Measurements from ENCODE around the gene CCDC74A. TPM values are rescaled to one million over a fixed set of nuclear protein-coding genes. Genes with fewer than 3 reads are reported as not detected.
"Not testable (repeated sequence)": the region's sequence is repeated elsewhere in the genome, so short reads cannot be mapped to it uniquely, and the experiment has no call there.

The CCDC74A gene
- total RNA-seq, 1 experiment from 2014 or later = 4.0 TPM

DNA sequence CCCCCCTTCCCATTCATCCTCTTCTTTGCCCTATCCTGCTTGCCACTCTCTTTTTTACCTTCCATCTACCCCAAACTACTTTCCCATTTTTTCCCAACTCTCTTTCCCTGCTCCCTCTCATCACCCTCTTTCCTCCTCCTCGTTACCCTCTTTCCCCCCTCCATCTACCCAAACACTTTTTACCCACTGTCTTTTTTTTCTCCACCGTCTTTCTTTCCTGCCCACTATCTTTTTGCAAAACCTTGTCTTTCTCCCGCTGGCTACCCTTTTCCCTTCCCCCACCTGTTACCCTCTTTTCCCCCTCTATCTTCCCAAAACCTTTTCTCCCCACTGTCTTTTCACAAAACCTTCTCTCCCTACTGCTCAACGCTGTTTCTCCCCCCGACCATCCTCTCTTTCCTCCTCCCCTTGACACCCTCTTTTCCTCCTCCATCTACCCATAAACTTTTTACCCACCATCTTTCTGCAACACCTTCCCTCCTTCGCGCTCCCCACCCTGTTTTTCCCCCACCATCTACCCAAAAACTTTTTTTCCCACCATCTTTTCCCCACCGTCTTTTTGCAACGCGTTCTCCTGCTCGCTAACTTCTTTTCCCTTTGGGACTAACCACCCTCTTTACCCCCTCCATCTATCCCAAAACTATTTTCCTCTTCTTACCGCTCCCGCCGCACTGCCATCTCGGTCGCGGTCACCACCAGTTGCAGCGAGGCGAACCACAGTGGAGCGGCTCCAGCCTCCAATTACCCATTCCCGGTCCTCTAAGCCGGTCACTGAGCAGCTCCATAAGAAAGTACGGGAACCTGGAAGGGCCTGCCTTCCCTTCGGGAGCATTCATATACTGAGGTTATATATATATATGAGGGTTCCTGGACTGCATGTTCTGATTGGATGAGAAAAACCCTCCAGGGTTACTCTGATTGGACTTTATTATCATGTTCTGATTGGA is 15.0 kb downstream of the CCDC74A start:
- Histone ChIP-seq H3K9me3 (ENCODE audit: insufficient read depth, low read depth) (no peaks in the 10 kb centered on the region), H4K20me1 (ENCODE audit: insufficient read depth) (no peaks in the 10 kb centered on the region), H3K9me2 (ENCODE audit: insufficient read depth) (no peaks in the 10 kb centered on the region), H3K27me3 (ENCODE audit: insufficient read depth, low read depth) (peaks cover 43% of the 10 kb centered on the region), H2AFZ (no peak overlapping the region), H3F3A (ENCODE audit: insufficient read depth, low read depth) (no peaks in the 10 kb centered on the region), H3K4me1 (replicated peaks; ENCODE audit: insufficient read depth) (no peaks in the 10 kb centered on the region), H3K4me2 (no peak overlapping the region), H3K27ac (no peak overlapping the region), H3K4me3 (no peak overlapping the region), H3K79me2 (ENCODE audit: low read depth) (no peaks in the 10 kb centered on the region), H3K36me3 (ENCODE audit: low read depth) (no peaks in the 10 kb centered on the region)
- intact Hi-C loops (cut with micrococcal nuclease; ENCODE audit: unreplicated experiment) = no loop called here
- POLR2A ChIA-PET (ENCODE audit: unreplicated experiment) = no interaction called here
- TF ChIP-seq EZH2 (IDR thresholded peaks at IDR 0.05; ENCODE audit: low read depth) = no peak
- TF ChIP-seq, protein P1, sequence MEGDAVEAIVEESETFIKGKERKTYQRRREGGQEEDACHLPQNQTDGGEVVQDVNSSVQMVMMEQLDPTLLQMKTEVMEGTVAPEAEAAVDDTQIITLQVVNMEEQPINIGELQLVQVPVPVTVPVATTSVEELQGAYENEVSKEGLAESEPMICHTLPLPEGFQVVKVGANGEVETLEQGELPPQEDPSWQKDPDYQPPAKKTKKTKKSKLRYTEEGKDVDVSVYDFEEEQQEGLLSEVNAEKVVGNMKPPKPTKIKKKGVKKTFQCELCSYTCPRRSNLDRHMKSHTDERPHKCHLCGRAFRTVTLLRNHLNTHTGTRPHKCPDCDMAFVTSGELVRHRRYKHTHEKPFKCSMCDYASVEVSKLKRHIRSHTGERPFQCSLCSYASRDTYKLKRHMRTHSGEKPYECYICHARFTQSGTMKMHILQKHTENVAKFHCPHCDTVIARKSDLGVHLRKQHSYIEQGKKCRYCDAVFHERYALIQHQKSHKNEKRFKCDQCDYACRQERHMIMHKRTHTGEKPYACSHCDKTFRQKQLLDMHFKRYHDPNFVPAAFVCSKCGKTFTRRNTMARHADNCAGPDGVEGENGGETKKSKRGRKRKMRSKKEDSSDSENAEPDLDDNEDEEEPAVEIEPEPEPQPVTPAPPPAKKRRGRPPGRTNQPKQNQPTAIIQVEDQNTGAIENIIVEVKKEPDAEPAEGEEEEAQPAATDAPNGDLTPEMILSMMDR (conservative IDR thresholded peaks at IDR 0.05) = no peak
- CTCF ChIA-PET = interaction anchor here (0.7 kb wide), 1 partner anchor 70 kb away, joined by 8 read pairs; no protein-coding TSS in a partner anchor
- no TSS peak for BruUV-seq (replicated peaks)
- DNase-seq = no peak

- Histone ChIP-seq H3K27me3 (ENCODE audit: insufficient read depth, low read depth) (peaks cover 50% of the 10 kb centered on the region), H3K9me2 (ENCODE audit: insufficient read depth) (no peaks in the 10 kb centered on the region), H4K20me1 (ENCODE audit: insufficient read depth) (no peaks in the 10 kb centered on the region), H3K36me3 (ENCODE audit: low read depth) (no peaks in the 10 kb centered on the region), H3K9me3 (ENCODE audit: insufficient read depth, low read depth) (no peaks in the 10 kb centered on the region), H3K79me2 (ENCODE audit: low read depth) (no peaks in the 10 kb centered on the region), H2AFZ (no peak overlapping the region), H3K4me1 (replicated peaks; ENCODE audit: insufficient read depth) (no peaks in the 10 kb centered on the region), H3K27ac (no peak overlapping the region), H3F3A (ENCODE audit: insufficient read depth, low read depth) (no peaks in the 10 kb centered on the region), H3K4me3 (no peak overlapping the region), H3K4me2 (no peak overlapping the region)
- intact Hi-C loops (cut with micrococcal nuclease; ENCODE audit: unreplicated experiment) = no loop called here
- DNase-seq = no peak
- CTCF ChIA-PET = interaction anchor here (0.7 kb wide), 1 partner anchor 71 kb away, joined by 8 read pairs; no protein-coding TSS in a partner anchor
- POLR2A ChIA-PET (ENCODE audit: unreplicated experiment) = no interaction called here
- TF ChIP-seq, protein P1 (conservative IDR thresholded peaks at IDR 0.05) = no peak
- TF ChIP-seq EZH2 (IDR thresholded peaks at IDR 0.05; ENCODE audit: low read depth) = no peak
- BruUV-seq (replicated peaks) = no TSS peak
Observed at GRCh38 chr2:131543385-131543891, 15.8 kb downstream of the CCDC74A start.

GRCh38 chr2:131544006-131544812 is 16.5 kb downstream of the CCDC74A start:
- intact Hi-C loops (cut with micrococcal nuclease; ENCODE audit: unreplicated experiment); H3K36me3 ChIP-seq (ENCODE audit: low read depth); POLR2A ChIA-PET (ENCODE audit: unreplicated experiment); BruUV-seq (replicated peaks); H4K20me1 ChIP-seq (ENCODE audit: insufficient read depth); H3K4me3 ChIP-seq; CTCF ChIA-PET; H3K9me2 ChIP-seq (ENCODE audit: insufficient read depth); H3K4me2 ChIP-seq; DNase-seq; H3K27ac ChIP-seq; H2AFZ ChIP-seq; H3K4me1 ChIP-seq (replicated peaks; ENCODE audit: insufficient read depth); H3F3A ChIP-seq (ENCODE audit: insufficient read depth, low read depth); H3K79me2 ChIP-seq (ENCODE audit: low read depth); H3K9me3 ChIP-seq (ENCODE audit: insufficient read depth, low read depth): not testable (repeated sequence)
- H3K27me3 ChIP-seq (ENCODE audit: insufficient read depth, low read depth) = peaks cover 57% of the 10 kb centered on the region

DNA sequence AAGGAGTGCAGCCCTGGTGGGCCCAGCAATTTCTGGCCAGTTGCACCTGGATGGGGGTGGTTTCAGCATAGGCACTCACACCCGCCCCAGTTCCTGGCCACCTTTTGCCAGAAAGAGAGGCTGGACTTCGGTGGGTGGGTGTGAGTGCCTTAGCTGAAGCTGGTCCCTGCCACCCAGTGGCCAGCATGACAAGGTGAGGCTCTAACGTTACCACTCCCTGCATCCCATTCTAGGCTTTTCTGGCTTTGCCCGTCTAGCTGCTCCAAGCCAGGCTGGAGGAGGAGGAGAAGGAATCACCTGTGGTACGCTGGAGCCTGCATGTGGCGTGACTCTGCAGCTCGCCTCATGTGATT is 17.1 kb downstream of the CCDC74A start:
- H3K27ac ChIP-seq; DNase-seq; intact Hi-C loops (cut with micrococcal nuclease; ENCODE audit: unreplicated experiment); H3K79me2 ChIP-seq (ENCODE audit: low read depth); H3K36me3 ChIP-seq (ENCODE audit: low read depth); H3K9me2 ChIP-seq (ENCODE audit: insufficient read depth); H3K9me3 ChIP-seq (ENCODE audit: insufficient read depth, low read depth); H3K4me3 ChIP-seq; H2AFZ ChIP-seq; H3F3A ChIP-seq (ENCODE audit: insufficient read depth, low read depth); H3K4me2 ChIP-seq; BruUV-seq (replicated peaks); H3K4me1 ChIP-seq (replicated peaks; ENCODE audit: insufficient read depth); CTCF ChIA-PET; H4K20me1 ChIP-seq (ENCODE audit: insufficient read depth); POLR2A ChIA-PET (ENCODE audit: unreplicated experiment): not testable (repeated sequence)
- peaks cover 61% of the 10 kb centered on the region for H3K27me3 ChIP-seq (ENCODE audit: insufficient read depth, low read depth)
